Subcutaneous abdominal adipose tissue (tissue), 5 donors: Measurements from ENCODE around the gene RELB.

Experiments
- H3K27ac ChIP-seq: one replicate; pipeline ENCODE4 v1.7.0; 2013; ENCODE audit warnings: low read depth, mild to moderate bottlenecking, inconsistent platforms, low read length, moderate library complexity
- H3K27me3 ChIP-seq, 5 donors: one replicate each; pipeline ENCODE4 v1.7.0; 2013; ENCODE audit warnings: low read length in 5 of 5, inconsistent platforms in 1 of 5; ENCODE audit not compliant: control insufficient read depth in 5 of 5, insufficient read depth in 4 of 5
- H3K36me3 ChIP-seq, 5 donors: one replicate each; pipeline ENCODE4 v1.7.0; 2013; ENCODE audit warnings: low read length in 5 of 5; ENCODE audit not compliant: control insufficient read depth in 5 of 5, insufficient read depth in 5 of 5
- H3K4me1 ChIP-seq, 5 donors: one replicate each; pipeline ENCODE4 v1.7.0; 2013; ENCODE audit warnings: low read length in 5 of 5, mild to moderate bottlenecking in 3 of 5, moderate library complexity in 1 of 5; ENCODE audit not compliant: control insufficient read depth in 5 of 5, insufficient read depth in 5 of 5
- H3K4me3 ChIP-seq, 5 donors: one replicate each; pipeline ENCODE4 v1.7.0; 2013; ENCODE audit warnings: low read length in 5 of 5, low read depth in 1 of 5
- H3K9ac ChIP-seq, 5 donors: one replicate each; pipeline ENCODE4 v1.7.0; 2013; ENCODE audit warnings: low read length in 5 of 5, mild to moderate bottlenecking in 4 of 5, moderate library complexity in 3 of 5
- H3K9me3 ChIP-seq, 5 donors: one replicate each; pipeline ENCODE4 v1.7.0; 2013; ENCODE audit warnings: low read length in 5 of 5; ENCODE audit not compliant: control insufficient read depth in 5 of 5
- donor health status: healthy.
- donor health status: healthy.
- donor health status: healthy.
- donor health status: healthy.
- donor health status: healthy.

Gene RELB

DNA sequence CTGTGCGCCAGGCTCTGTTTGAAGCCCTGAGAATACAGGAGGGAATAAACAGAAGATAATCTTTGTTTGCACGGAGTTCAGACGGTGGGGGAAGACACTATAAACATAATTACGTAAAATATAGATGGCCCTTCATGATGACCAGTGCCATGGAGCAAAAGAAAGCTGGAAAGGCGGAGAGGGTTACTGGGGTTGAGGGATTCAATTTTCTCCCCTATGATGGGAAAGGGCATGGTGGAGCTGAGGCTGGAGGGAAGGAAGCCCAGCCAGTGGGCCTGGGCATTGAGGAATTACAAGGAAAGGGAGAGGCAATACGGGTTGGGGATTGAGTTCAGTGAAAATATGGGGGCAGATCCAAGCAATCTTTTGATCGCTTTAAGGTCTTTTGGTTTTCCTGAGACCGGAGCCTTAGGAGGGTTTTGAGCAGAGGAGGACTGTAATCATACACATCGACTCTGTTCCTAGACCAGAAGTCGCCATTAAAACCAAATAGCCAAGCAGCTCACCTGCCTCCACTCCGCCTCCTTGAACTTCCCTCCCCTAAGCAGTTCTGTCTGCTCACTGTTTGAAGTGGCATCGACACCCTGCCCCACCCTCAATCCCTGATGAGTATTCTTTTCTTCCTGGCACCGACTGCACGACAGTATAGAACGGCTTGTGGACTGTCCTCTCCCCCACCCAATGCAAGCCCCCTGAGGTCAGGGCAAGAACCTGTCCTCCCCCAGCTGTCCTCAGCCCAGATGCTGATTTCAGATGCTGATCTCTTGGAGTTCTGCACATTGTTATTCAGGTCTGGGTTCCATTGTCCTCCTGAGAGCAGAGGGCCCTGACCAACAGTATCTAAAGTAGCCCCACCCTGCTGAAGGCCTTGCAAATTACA lies 75.8 kb downstream of the RELB start:
- Histone ChIP-seq H3K9me3 (no peaks in the 10 kb centered on the region), H3K9ac (peak overlapping the region; percentile 42 to 68 (median 51)), H3K4me1 (peaks cover 5 to 42% (median 36%) of the 10 kb centered on the region in 5 donors), H3K27ac (no peak overlapping the region), H3K27me3 (no peaks in the 10 kb centered on the region), H3K4me3 (peak overlapping the region in 4 of 5 donors; percentile 45 to 70 (median 60)), H3K36me3 (peaks cover 0 to 10% (median 6%) of the 10 kb centered on the region in 5 donors)

DNA sequence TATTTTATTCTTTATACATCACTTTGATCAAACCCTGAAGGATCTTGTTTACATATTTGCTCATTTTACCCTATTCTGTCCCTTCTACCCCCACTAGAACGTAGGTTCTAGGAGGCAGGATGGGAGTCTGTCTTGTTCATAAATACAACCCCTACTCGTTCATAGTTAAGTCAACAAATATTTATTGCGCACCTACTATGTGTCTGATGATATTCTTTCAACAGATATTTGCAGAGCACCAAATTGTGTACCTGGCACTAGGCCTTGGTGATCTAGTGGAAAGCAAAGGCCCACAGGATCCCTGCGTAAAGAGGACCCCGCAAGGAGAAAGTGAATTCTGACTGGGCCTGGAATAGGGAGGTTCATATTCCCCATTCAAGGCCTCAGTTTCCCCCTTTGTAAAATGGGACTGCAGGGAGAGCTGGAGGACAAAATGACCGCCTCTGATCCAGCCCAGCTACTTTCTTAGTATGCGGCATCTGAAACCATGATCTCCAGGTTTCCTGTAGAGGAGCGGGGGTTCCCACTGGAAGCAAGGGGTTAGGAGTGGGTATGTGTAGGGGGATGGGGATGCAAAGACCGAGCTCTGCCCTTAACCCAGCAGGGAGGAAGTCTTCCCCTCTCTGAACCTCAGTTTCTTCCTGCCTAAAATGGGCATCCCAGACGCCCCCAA lies 77.3 kb downstream of the RELB start:
- peak overlapping the region; percentile 63 to 97 (median 85) for H3K4me3 ChIP-seq
- H3K27ac ChIP-seq: peak overlapping the region; percentile 45
- H3K27me3 ChIP-seq: no peaks in the 10 kb centered on the region
- H3K4me1 ChIP-seq: peaks cover 5 to 42% (median 36%) of the 10 kb centered on the region in 5 donors
- H3K9ac ChIP-seq: peak overlapping the region in 3 of 5 donors; percentile 89 to 99 (median 97)
- no peaks in the 10 kb centered on the region for H3K9me3 ChIP-seq
- peaks cover 0 to 9% (median 7%) of the 10 kb centered on the region in 5 donors for H3K36me3 ChIP-seq

DNA sequence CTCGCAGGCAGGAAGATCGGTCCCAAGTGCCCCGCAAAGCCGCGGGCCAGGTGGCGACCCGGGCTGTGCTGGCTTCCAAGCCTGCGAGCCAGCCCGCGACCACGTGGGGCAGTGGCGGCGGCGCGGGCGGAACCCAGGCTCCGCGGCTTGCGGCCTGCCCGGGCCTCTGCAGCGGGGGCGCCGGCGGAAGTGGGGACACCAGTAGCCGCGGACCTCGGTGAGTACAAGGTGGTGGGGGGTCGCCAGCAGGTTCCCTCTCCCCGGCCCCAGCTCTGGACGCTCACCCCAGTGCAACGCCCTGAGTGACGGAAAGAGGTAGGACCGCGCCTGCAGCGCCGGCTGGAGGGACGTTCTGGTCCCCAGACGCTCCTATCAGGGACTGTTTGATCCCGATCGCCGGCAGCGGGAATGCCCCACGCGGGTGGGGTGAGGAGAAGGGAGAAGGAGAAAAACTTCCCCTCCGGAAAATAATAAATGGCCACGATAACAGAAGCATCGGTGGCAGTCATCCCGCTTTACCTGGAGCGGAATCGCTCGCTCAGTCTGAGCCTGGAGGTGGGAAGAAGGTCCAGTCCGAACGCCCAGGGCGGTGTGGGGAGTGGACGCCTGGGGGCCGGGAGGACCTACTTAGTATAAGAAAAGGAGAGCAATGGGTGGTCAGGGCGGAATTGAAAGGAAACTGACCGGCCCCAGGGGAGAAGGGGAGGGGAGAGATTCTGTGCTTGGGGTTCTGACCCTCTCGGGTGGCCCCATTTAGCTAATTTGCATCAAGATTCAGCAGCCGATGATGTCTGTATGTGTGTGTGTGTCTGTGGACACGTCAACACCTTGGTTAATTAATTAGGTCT lies 78.0 kb downstream of the RELB start, which contains the start of gene GEMIN7:
Gene GEMIN7 (plus strand): TSS at position 198 of the 848 bp plus-strand sequence. CDS start 10,855 bp downstream, outside the sequence.
- Histone ChIP-seq H3K4me1 (peaks cover 5 to 42% (median 36%) of the 10 kb centered on the region in 5 donors), H3K27ac (peak within 1 kb of the TSS; percentile 45), H3K27me3 (no peaks in the 10 kb centered on the region), H3K4me3 (peak within 1 kb of the TSS; percentile 75 to 97 (median 88)), H3K36me3 (peaks cover 0 to 9% (median 7%) of the 10 kb centered on the region in 5 donors), H3K9ac (peak within 1 kb of the TSS; percentile 75 to 100 (median 97)), H3K9me3 (no peaks in the 10 kb centered on the region)

DNA sequence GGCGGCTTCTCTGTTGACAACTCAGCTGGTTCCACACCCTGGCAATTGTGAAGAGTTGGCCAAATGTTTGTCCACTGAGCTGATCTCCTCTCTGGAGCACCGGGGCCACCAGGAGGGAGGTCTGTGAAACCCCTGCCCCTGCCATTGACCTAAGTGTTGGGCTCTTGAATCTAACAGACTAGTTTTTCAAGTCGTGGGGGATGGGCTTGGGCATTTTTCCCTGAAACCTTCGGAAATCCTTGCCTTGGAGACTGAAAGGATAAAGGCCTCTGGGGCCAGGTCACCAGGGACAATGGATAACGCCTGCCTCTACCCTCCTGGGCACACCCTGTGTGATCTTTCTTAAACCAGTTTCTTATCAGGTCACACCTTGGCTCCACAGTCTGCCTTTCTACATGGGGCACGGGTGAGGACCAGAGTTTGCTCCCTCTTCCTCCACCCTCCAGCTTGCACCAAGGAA lies 78.7 kb downstream of the RELB start:
- H3K36me3 ChIP-seq: peaks cover 0 to 9% (median 7%) of the 10 kb centered on the region in 5 donors
- H3K27ac ChIP-seq: peak overlapping the region; percentile 45

DNA sequence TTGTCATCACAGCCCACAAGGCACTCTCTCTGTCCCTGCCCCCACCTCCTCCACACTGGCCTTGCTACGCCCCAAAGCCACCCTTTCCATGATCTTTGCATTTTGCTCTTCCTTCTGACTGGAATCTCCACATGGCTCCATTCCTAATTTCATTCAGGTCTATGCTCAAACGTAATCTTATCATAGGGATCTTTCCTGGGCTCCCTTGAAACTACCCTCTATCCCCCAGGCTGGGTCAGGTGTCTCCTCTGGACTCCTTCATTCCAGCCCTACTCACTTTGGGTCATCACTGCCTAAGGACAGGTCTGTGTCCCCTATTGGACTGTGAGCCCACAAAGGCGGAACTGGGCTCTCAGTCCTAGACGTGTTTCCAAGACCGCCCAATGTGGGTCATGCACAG lies 80.9 kb downstream of the RELB start:
- H3K36me3 ChIP-seq: peaks cover 0 to 23% (median 14%) of the 10 kb centered on the region in 5 donors
- H3K27ac ChIP-seq: no peak overlapping the region
- no peak overlapping the region for H3K9ac ChIP-seq
- H3K4me3 ChIP-seq: no peak overlapping the region
- H3K9me3 ChIP-seq: no peaks in the 10 kb centered on the region
- peaks cover 5 to 28% (median 20%) of the 10 kb centered on the region in 5 donors for H3K4me1 ChIP-seq
- H3K27me3 ChIP-seq: no peaks in the 10 kb centered on the region

More for the DNA sequence above, 78.7 kb downstream of the RELB start:
- peak overlapping the region; percentile 75 to 97 (median 88) for H3K4me3 ChIP-seq
- H3K9me3 ChIP-seq: no peaks in the 10 kb centered on the region
- peak overlapping the region; percentile 75 to 100 (median 97) for H3K9ac ChIP-seq
- H3K27me3 ChIP-seq: no peaks in the 10 kb centered on the region
- H3K4me1 ChIP-seq: peaks cover 5 to 40% (median 36%) of the 10 kb centered on the region in 5 donors

DNA sequence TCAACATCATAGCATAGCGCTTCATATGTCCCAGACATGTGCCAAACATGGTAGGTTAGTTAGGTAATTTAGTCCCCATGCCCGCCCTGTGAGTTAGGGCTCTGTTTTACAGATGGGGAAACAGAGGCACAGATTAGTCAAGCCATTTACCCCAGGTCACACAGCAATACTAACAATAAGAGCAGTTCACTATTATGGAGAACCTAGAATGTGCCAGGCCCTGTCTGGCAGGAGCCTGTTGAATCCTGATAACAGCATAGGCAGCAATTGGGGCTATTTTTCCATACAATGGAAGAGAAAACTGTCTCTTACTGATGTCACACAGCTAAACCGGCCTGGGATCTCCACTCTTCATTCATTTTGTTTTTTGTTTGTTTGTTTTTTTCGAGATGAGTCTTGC lies 85.2 kb downstream of the RELB start:
- Histone ChIP-seq H3K36me3 (peaks cover 0 to 38% (median 21%) of the 10 kb centered on the region in 5 donors), H3K9ac (no peak overlapping the region), H3K4me1 (peaks cover 3 to 8% (median 7%) of the 10 kb centered on the region in 5 donors), H3K27me3 (no peaks in the 10 kb centered on the region), H3K4me3 (no peak overlapping the region), H3K9me3 (no peaks in the 10 kb centered on the region), H3K27ac (no peak overlapping the region)

DNA sequence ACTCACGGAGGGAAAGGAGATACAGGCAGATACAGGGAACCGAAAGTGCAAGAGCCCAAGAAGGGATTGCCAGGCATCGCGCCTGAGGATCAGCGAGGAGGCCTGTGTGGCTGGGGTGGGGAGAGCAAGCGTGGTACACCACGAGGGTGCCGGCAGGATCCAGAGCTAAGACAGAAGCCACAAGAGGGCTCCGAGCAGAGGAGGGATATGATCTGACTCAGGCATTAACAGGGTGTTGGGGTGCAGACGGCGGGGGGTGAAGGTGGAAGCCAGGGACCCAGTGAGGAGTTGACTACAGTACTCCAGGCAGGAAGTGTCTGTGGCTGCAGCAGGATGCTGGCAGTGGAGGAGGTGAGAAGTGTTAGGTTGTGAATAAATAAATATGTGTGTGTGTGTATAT lies 86.3 kb downstream of the RELB start:
- Histone ChIP-seq H3K4me3 (no peak overlapping the region), H3K27me3 (no peaks in the 10 kb centered on the region), H3K9me3 (no peaks in the 10 kb centered on the region), H3K4me1 (peaks cover 3 to 17% (median 14%) of the 10 kb centered on the region in 5 donors), H3K9ac (no peak overlapping the region), H3K36me3 (peaks cover 0 to 29% (median 13%) of the 10 kb centered on the region in 5 donors), H3K27ac (no peak overlapping the region)
